Panc1 (cell line): Measurements from ENCODE around the gene DBP.

Source experiments
- POLR2AphosphoS5 ChIP-seq: IDR thresholded peaks from 2 replicates; pipeline ENCODE4 v1.6.1; 2012; ENCODE audit warnings: mild to moderate bottlenecking, low read depth, low read length, moderate library complexity
- SIN3A ChIP-seq: IDR thresholded peaks from 2 replicates; pipeline ENCODE4 v1.6.1; 2012; ENCODE audit warnings: low read depth, mild to moderate bottlenecking, low read length, moderate library complexity, borderline replicate concordance; ENCODE audit not compliant: insufficient read depth
- TF ChIP-seq, protein P1 (sequence below): fragments of 450-650 bp; IDR thresholded peaks from 2 replicates; pipeline ENCODE4 v1.5.1; 2017; ENCODE audit warnings: mild to moderate bottlenecking
- TF ChIP-seq, protein P2 (sequence below), 2 experiments: IDR thresholded peaks; 2 replicates each; pipeline ENCODE4 v1.6.1; 2011 to 2012; ENCODE audit warnings: low read depth in 2 of 2, control low read depth in 1 of 2, low read length in 1 of 2, mild to moderate bottlenecking in 1 of 2, moderate library complexity in 1 of 2; ENCODE audit not compliant: insufficient read depth in 1 of 2

DNA sequence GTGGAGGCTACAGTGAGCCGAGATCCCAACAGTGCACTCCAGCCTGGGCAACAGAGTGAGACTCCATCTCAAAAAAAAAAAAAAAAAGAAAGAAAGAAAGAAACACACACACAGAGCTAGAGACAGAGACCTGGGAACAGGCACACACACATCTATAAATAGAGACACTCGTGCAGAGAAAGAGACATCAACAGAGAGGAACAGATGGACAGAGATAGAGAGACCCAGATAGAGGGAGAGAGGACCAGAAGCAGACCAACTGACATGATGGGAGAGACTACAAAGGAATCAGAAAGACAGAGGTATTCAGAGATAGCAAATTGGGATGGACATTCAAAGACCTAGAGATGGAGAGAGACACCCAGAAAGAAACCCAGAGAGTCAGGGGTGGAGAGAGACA, 11.0 kb upstream of the DBP start:
- TF ChIP-seq POLR2AphosphoS5 (no peak), SIN3A (no peak)
- TF ChIP-seq, protein P1, sequence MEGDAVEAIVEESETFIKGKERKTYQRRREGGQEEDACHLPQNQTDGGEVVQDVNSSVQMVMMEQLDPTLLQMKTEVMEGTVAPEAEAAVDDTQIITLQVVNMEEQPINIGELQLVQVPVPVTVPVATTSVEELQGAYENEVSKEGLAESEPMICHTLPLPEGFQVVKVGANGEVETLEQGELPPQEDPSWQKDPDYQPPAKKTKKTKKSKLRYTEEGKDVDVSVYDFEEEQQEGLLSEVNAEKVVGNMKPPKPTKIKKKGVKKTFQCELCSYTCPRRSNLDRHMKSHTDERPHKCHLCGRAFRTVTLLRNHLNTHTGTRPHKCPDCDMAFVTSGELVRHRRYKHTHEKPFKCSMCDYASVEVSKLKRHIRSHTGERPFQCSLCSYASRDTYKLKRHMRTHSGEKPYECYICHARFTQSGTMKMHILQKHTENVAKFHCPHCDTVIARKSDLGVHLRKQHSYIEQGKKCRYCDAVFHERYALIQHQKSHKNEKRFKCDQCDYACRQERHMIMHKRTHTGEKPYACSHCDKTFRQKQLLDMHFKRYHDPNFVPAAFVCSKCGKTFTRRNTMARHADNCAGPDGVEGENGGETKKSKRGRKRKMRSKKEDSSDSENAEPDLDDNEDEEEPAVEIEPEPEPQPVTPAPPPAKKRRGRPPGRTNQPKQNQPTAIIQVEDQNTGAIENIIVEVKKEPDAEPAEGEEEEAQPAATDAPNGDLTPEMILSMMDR, result no peak
- TF ChIP-seq, protein P2, sequence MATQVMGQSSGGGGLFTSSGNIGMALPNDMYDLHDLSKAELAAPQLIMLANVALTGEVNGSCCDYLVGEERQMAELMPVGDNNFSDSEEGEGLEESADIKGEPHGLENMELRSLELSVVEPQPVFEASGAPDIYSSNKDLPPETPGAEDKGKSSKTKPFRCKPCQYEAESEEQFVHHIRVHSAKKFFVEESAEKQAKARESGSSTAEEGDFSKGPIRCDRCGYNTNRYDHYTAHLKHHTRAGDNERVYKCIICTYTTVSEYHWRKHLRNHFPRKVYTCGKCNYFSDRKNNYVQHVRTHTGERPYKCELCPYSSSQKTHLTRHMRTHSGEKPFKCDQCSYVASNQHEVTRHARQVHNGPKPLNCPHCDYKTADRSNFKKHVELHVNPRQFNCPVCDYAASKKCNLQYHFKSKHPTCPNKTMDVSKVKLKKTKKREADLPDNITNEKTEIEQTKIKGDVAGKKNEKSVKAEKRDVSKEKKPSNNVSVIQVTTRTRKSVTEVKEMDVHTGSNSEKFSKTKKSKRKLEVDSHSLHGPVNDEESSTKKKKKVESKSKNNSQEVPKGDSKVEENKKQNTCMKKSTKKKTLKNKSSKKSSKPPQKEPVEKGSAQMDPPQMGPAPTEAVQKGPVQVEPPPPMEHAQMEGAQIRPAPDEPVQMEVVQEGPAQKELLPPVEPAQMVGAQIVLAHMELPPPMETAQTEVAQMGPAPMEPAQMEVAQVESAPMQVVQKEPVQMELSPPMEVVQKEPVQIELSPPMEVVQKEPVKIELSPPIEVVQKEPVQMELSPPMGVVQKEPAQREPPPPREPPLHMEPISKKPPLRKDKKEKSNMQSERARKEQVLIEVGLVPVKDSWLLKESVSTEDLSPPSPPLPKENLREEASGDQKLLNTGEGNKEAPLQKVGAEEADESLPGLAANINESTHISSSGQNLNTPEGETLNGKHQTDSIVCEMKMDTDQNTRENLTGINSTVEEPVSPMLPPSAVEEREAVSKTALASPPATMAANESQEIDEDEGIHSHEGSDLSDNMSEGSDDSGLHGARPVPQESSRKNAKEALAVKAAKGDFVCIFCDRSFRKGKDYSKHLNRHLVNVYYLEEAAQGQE (IDR thresholded peaks at IDR 0.05; ENCODE audit: insufficient read depth in 1 of 2, low read depth in 2 of 2, low read length in 1 of 2), result no peak
